Motor neuron (in vitro differentiated cells): ENCODE data around the gene SLC39A13. TPM values are rescaled to one million over a fixed set of nuclear protein-coding genes. Genes with fewer than 3 reads are reported as not detected.

ENCODE experiments used
- ATAC-seq, 8 experiments: fragments of 200-7000 bp; cut with Tn5 transposase; replicated peaks in 6 of 8; 2 replicates each; pipeline ENCODE4 v1.8.0; 2021; ENCODE audit warnings: mild to moderate bottlenecking in 8 of 8, moderate library complexity in 8 of 8
- H3K27ac ChIP-seq, 2 donors: fragments of 250-450 bp; sonication (Bioruptor Pico); 2 replicates each; pipeline ENCODE4 v1.9.0; 2021; ENCODE audit warnings: antibody characterized with exemption in 2 of 2, mild to moderate bottlenecking in 2 of 2, moderate library complexity in 1 of 2
- H3K4me1 ChIP-seq, 2 donors: fragments of 250-450 bp; sonication (Bioruptor Pico); replicated peaks in 1 of 2; 2 replicates each; pipeline ENCODE4 v1.6.1; 2021; ENCODE audit warnings: antibody characterized with exemption in 2 of 2, mild to moderate bottlenecking in 2 of 2, moderate library complexity in 1 of 2
- H3K4me3 ChIP-seq, 5 donors: fragments of 250-450 bp; sonication (Bioruptor Pico); 2 replicates each; pipeline ENCODE4 v1.9.0; 2021; ENCODE audit warnings: antibody characterized with exemption in 5 of 5, mild to moderate bottlenecking in 5 of 5, moderate library complexity in 4 of 5
- WGBS, 10 experiments: fragments of 450-650 bp; shearing (Covaris generic); methylation state at CpG; one replicate each; pipeline ENCODE4 v1.0.0; 2022; 5-methylcytosine and 5-hydroxymethylcytosine counted together
- in situ Hi-C, 9 experiments: fragments of 400-800 bp; cut with MboI; loops; one replicate each; pipeline ENCODE4 v1.15.0; 2021; ENCODE audit warnings: low sequenced_read_pairs in 9 of 9, low pct_unique_long_range_greater_than_20kb in 2 of 9; ENCODE audit not compliant: unreplicated experiment in 9 of 9
- total RNA-seq, 8 experiments: library from RNA; unstranded; fragments of 300-600 nt; gene quantifications; 2 replicates each; pipeline versions ENCODE4 v1.2.3 to v1.2.4, GENCODE V29; 2022

Gene SLC39A13
- 10 to 100 TPM; 13.8 to 31.6 (median 20.9) TPM for total RNA-seq

DNA sequence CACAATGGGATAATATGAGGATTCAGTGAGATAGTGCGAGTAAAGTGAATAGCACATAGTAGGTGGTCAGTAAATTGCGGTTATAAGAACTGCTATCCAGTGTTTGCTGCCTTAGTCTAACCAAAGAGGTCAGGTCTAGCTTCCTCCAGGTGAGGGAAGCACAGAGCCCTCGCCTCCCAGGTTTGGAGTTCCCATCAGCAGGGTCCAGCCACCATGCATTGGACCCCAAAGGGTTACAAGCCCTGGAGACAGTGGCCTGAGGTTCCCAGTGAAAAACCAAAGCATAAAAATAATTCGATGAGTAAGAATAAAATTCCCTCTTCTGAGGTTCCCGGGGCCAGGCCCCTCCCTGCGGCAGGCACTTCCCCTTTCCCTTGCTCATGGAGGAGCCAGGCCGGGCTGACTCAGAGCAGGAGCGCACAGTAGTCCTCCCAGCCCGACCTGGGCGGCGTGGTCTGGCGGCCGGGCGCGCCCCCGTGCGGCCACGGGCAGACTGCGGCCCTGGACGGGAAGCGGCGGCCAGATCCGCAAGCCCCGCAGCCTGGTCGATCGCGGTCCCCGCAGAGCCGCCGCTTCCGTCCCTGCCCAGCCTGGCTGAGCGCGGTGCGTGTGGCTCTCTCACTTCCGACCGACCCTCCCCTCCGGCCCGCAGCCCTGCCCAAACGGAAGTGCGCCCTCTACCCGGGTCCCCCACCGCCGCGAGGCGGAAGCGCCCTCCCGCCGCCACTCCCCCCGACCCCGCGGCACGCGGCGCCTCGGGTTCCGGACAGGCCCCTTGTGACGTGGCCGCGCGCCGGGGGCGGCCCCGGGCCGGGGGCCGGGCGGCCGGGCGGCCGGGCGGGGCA lies at the start of gene SLC39A13:
SLC39A13 (plus strand) TSS at position 845 of the 845 bp plus-strand sequence. CDS start 1,505 bp downstream, outside the sequence.
- H3K4me3 ChIP-seq, result peak within 1 kb of the TSS; percentile 61 to 84 (median 69)
- H3K4me1 ChIP-seq, result peaks cover 16 to 17% of the 10 kb centered on the region in 2 donors
- H3K27ac ChIP-seq, result peak within 1 kb of the TSS; percentile 83 to 93
- in situ Hi-C loops, result loop anchor here in 1 of 9 experiments (25.0 kb wide), 1 partner anchor 154 kb away; the partner anchor contains the start of genes CELF1 and PTPMT1
- peak; percentile 78 to 95 (median 93) for ATAC-seq
- WGBS, 10 experiments, result 0 to 14% (median 0%) methylated on average over 1 to 18 of the region's 70 CpGs; no CpG with 5 or more reads in 5 of the 10 experiments

DNA sequence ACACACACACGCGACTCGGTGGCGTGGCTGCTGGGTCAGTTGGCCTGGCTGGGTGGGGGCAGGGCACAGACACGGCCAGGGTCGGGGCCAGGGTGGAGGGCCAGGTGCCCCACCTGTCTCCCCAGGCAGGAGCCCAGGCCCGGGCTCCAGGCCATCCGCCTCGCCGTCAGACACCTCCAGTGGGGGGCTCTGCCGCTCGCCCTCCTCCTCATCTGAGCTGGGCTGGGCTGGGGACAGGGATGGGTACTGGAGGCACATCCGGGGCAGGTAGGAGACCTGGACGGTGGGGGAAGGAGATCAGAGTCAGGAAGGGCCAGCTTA lies 49.7 kb upstream of the SLC39A13 start:
- Histone ChIP-seq H3K4me1 (no peaks in the 10 kb centered on the region), H3K4me3 (no peak overlapping the region), H3K27ac (no peak overlapping the region)
- WGBS, 10 experiments, result no CpG with 5 or more reads among the region's 14 CpGs
- ATAC-seq, result no peak
- in situ Hi-C loops, result no loop called here

DNA sequence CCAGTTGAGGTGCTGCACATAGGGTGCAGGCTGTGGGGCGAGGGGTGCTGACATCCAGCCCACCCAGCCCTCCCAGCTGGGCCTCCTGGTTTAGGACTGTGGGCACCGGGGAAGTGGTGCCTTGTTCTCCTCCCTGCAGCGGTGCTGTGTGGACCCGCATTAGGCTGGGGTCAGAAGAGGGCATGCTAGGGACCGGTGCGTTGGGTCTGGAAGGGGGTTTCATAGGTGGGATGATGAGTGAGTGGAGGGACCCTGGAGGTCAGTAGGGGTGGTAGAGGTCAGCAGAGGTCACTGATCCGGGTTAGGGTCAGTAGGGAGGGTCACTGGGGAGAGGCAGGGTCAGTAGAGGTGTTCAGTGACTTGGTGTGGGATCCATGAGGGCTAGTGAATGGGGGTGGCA lies 49.2 kb upstream of the SLC39A13 start:
- no peak overlapping the region for H3K4me3 ChIP-seq
- in situ Hi-C loops, result no loop called here

DNA sequence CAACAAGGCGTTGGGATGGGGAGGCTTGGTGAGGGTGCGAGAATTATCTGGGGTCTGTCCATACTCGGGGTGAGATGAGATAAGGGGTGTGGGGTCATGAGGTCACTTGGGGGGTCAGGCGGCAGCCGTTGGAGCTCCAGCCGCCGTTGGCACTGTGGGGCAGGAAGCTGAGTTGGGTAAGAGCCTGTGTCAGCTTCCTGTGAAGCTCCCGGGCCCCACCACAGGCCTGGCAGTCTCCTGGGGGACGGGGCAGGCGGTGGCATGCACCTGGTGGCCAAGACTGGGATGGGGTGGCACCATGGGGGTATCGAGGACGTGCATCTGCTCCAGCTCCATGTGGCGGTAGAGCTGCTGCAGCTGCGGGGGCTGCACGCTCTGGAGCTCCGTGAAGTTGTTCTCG lies 48.8 kb upstream of the SLC39A13 start:
- in situ Hi-C loops, result no loop called here

More for the DNA sequence above, 49.2 kb upstream of the SLC39A13 start:
- Histone ChIP-seq H3K27ac (no peak overlapping the region), H3K4me1 (no peaks in the 10 kb centered on the region)
- ATAC-seq, result no peak
- WGBS, 10 experiments, result 82% methylated on average over 4 of the region's 7 CpGs; no CpG with 5 or more reads in 9 of the 10 experiments

DNA sequence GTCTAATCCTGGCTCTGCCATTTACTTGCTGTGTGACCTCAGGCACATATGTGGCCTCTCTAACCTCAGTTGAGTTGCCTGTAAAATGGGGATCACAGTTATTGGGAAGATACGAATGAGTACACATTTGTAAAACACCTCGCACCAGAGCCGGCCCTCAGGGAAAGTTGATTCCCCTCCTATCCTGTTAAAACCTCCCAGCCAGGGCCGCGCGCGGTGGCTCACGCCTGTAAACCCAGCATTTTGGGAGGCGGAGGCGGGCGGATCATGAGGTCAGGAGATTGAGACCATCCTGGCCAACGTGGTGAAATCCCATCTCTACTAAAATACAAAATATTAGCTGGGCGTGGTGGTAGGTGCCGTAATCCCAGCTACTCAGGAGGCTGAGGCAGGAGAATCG lies 48.0 kb upstream of the SLC39A13 start:
- ATAC-seq, result no peak

More for the DNA sequence above, 48.8 kb upstream of the SLC39A13 start:
- no peak for ATAC-seq
- H3K4me1 ChIP-seq, result no peaks in the 10 kb centered on the region
- WGBS, 10 experiments, result 70 to 90% (median 80%) methylated on average over 2 of the region's 17 CpGs; no CpG with 5 or more reads in 7 of the 10 experiments
- H3K27ac ChIP-seq, result no peak overlapping the region
- no peak overlapping the region for H3K4me3 ChIP-seq

DNA sequence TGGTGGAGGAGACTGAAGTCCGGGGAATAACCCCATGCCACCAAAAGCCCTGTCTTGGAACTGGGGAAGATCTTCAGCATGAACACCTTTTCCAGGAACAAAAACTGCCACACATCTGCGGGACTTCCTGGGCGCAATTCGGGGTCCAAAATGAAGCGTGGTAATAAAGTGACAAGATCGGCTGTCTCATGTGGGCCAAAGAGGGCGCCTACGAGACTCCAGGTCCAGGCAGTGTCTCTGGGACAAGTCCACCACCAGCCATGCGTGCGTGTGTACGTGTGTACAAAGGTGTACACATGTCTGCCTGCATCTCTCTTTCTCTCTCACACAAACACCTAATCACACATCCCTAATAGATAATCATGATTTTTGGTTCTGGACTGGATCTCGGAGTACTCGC lies 47.0 kb upstream of the SLC39A13 start:
- in situ Hi-C loops, result no loop called here
- Histone ChIP-seq H3K4me3 (no peak overlapping the region), H3K27ac (no peak overlapping the region), H3K4me1 (no peaks in the 10 kb centered on the region)
- WGBS, 10 experiments, result 57 to 100% (median 89%) methylated on average over 1 to 9 of the region's 13 CpGs; no CpG with 5 or more reads in 2 of the 10 experiments
- ATAC-seq, result no peak

More for the DNA sequence above, 48.0 kb upstream of the SLC39A13 start:
- Histone ChIP-seq H3K27ac (no peak overlapping the region), H3K4me3 (no peak overlapping the region), H3K4me1 (no peaks in the 10 kb centered on the region)
- 90 to 100% (median 100%) methylated on average over 1 to 3 of the region's 15 CpGs; no CpG with 5 or more reads in 5 of the 10 experiments for WGBS, 10 experiments
- in situ Hi-C loops, result no loop called here

DNA sequence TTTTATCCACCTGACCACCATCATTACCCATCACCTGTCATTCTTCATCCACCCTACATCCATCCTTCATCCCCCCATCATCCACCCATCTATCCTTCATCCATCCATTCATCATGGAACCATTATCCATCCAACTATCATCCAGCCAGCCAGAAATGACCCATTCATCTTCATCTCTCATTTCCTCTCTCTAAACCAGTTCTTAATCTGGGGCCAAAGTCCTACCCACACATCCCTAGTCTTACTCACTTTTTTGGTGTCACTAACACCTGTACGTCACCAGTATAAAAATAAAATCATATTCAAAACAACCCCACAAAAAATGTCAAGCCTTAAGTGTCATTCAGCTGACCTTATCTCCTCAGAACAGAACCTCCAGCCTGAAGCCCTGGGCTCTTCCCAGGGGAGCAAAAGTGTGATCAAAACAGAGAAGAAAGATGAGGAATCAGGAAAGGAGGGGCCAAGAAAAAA lies 42.3 kb upstream of the SLC39A13 start:
- ATAC-seq, result no peak
- WGBS, 10 experiments, result 20 to 100% (median 89%) methylated on average over 1 of the region's 1 CpG; no CpG with 5 or more reads in 3 of the 10 experiments
- Histone ChIP-seq H3K4me1 (no peaks in the 10 kb centered on the region), H3K4me3 (no peak overlapping the region), H3K27ac (no peak overlapping the region)
- in situ Hi-C loops, result no loop called here

DNA sequence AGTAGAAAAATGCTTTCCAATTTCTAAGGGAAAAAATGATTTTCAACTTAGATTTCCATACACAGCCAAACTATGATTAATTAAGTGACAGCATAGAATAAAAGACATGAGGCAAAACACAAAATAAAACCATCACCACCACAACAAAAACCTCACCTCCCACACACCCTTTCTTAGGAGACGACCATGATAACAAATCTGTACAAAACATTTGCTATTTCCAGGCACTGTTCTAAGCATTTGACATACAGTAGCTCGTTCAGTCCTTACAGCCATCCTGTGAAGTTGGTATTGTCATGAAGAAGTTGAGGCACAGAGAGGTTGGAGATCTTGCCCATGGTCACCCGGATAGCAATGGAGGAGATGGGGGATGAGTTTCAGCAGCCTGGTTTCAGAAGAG lies 38.7 kb upstream of the SLC39A13 start:
- whole genome bisulfite sequencing, 10 experiments, result 0 to 73% (median 38%) methylated on average over 1 to 3 of the region's 3 CpGs; no CpG with 5 or more reads in 2 of the 10 experiments
- Histone ChIP-seq H3K4me3 (no peak overlapping the region), H3K4me1 (no peaks in the 10 kb centered on the region), H3K27ac (no peak overlapping the region)
- in situ Hi-C loops, result no loop called here
- ATAC-seq, result no peak

DNA sequence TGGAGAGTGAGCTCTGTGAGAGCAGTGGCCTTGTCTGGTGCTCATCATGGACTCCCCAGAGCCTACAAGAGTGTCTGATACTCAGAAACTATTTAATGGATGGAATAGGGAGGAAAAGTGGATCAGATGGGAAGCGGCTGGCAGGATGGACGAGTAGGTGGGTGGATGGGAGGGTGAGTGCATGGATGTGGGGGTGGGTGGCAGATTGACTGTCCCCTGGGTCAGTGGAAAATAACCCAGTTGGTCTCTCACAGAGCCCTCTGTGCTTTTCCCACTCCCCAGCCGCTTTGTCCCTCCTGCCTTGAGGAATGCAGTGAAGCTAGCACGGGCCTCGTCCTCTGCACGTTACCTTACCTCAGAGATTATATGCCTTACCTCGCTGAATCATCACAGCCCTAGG lies 36.0 kb upstream of the SLC39A13 start:
- no peak overlapping the region for H3K4me3 ChIP-seq
- no peaks in the 10 kb centered on the region for H3K4me1 ChIP-seq
- in situ Hi-C loops, result no loop called here
- ATAC-seq, result no peak
- no peak overlapping the region for H3K27ac ChIP-seq
- 63 to 100% (median 96%) methylated on average over 1 to 6 of the region's 7 CpGs; no CpG with 5 or more reads in 4 of the 10 experiments for WGBS, 10 experiments

DNA sequence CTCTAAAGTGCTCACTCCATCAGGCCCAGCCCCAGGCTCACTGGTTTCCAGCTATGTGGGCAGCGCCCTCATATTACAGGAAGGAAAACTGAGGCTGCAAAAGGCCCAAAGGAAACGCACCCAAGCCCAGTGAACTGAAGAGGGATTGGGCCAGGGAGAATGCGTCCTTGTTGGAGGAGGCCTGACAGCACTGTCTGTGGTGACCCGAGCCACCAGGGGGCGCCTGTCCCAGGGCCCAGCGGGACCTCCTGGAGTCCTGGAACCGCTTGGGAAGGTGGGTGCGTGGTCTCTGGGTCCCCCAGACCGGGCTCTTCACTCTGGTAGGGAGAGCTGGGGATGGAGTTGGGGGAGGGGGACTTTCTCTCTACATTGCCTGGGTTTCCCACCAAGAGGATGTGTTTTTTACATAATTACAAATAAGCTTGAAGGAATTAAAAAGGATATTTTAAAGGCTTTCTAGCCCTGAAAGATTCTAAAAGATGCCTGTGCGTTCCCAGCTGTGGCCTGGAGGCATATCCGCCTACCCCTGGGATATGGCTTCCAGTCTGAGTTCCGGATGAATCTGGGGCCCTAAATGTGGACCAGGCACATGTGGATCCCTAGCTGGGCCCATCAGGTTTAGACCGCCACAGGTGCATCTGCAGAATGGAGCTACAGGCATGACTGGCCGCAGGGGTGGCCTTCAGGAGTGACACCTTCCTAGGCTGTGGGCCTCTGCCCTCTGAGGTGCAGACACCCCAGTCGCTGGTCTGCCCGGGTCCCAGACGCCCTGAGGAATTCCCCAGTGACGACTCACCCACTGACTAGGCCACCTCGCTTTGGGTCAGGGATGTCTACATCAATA lies 34.3 kb upstream of the SLC39A13 start:
- in situ Hi-C loops, result no loop called here
- ATAC-seq, result peak; percentile 70 to 99 (median 86)
- Histone ChIP-seq H3K4me3 (no peak overlapping the region), H3K27ac (no peak overlapping the region), H3K4me1 (peaks cover 5 to 8% of the 10 kb centered on the region in 2 donors)
- 0 to 83% (median 44%) methylated on average over 1 to 6 of the region's 19 CpGs; no CpG with 5 or more reads in 4 of the 10 experiments for WGBS, 10 experiments

DNA sequence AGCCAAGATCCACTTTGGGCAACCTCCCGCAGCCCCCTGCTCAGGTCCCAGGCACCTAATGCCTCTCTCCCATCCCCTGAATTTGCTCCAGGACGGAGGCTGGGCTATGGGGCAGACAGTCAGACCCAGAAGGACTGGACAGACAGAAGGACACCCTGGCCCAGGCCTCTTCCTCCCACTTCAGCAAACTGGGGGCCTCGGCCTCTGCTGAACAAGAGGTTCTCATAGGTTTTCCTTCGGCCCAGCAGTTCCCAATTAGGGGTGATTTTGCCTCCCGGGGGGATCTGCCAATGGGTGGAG lies 33.7 kb upstream of the SLC39A13 start:
- Histone ChIP-seq H3K27ac (no peak overlapping the region), H3K4me3 (no peak overlapping the region), H3K4me1 (peaks cover 5 to 8% of the 10 kb centered on the region in 2 donors)
- ATAC-seq, result no peak
- in situ Hi-C loops, result no loop called here
- WGBS, 10 experiments, result 40 to 100% (median 83%) methylated on average over 1 to 3 of the region's 5 CpGs; no CpG with 5 or more reads in 7 of the 10 experiments

DNA sequence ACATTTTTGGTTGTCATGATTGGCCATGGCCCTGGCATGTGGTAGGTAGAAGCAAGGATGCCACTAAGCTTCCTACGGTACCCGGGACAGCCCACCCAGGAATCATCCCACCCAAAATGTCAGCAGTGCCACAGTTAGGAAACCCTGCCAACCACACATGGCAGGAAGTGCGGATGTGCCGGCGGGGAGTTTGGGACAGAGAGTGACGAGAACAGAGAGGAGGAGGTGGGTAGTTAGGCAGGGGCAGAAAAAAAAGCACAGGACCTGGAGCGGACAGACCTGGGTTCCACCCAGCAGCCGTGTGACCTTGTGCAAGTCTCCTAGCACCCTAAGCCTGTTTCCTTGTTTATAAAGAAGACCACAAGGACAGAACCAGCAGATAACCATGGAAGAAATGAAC lies 33.4 kb upstream of the SLC39A13 start:
- Histone ChIP-seq H3K27ac (no peak overlapping the region), H3K4me3 (no peak overlapping the region), H3K4me1 (peaks cover 5 to 8% of the 10 kb centered on the region in 2 donors)
- in situ Hi-C loops, result no loop called here
- WGBS, 10 experiments, result 61 to 100% (median 80%) methylated on average over 1 to 5 of the region's 8 CpGs; no CpG with 5 or more reads in 5 of the 10 experiments
- ATAC-seq, result no peak

DNA sequence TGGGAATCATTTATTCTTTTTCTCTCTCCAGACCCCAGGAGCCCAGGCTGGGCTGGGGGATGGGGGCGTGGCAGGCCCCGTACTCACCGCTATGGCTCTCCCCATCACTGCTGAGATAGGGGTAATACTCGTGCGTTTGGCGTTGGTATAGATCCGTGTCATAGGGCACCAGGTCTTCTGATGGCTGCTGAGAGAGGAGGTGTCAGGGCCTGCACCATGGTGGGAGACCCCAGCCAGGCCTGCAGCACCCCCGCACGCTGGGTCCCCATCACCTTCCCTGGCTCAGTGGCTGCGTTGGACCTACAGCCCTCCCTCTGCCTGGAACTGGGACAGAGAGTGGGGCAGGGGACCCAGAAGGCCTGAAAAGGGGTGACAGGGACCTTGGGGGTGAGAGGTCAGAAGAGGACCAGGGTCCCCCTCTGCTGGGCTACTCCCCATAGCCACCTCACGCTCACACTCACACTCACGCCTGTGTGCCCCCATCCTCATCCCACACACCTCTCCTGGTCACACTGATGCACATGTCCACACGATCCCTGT lies 32.8 kb upstream of the SLC39A13 start:
- no peak overlapping the region for H3K4me3 ChIP-seq
- 20 to 100% (median 88%) methylated on average over 1 to 9 of the region's 13 CpGs; no CpG with 5 or more reads in 2 of the 10 experiments for WGBS, 10 experiments
- in situ Hi-C loops, result no loop called here
- H3K27ac ChIP-seq, result no peak overlapping the region
- peaks cover 5 to 8% of the 10 kb centered on the region in 2 donors for H3K4me1 ChIP-seq
- no peak for ATAC-seq
